GM19023 (cell line): ENCODE measurements around the gene ATP5ME.

Experiments
- ATAC-seq: cut with Tn5 transposase; IDR thresholded peaks from one replicate; pipeline ENCODE4 v1.9.1; 2021; ENCODE audit warnings: mild to moderate bottlenecking, moderate library complexity; ENCODE audit not compliant: unreplicated experiment

The ATP5ME gene

GRCh38 chr4:684623-685327 is 10.7 kb upstream of the ATP5ME start:
- no peak for ATAC-seq

GRCh38 chr4:683982-684622 is 10.0 kb upstream of the ATP5ME start:
- ATAC-seq = no peak

- ATAC-seq = no peak
These were observed 9.3 kb upstream of the ATP5ME start for GRCh38 chr4:683247-683897.

GRCh38 chr4:682490-683172 is 8.6 kb upstream of the ATP5ME start:
- ATAC-seq = no peak

GRCh38 chr4:681736-682451 is 7.8 kb upstream of the ATP5ME start:
- ATAC-seq = no peak

GRCh38 chr4:680928-681645 is 7.0 kb upstream of the ATP5ME start:
- no peak for ATAC-seq

GRCh38 chr4:680551-680927 is 6.5 kb upstream of the ATP5ME start:
- ATAC-seq = no peak

- no peak for ATAC-seq
These were observed 6.0 kb upstream of the ATP5ME start for GRCh38 chr4:680091-680490.

GRCh38 chr4:679629-680028 is 5.6 kb upstream of the ATP5ME start:
- ATAC-seq = no peak

GRCh38 chr4:679104-679481 is 5.0 kb upstream of the ATP5ME start:
- no peak for ATAC-seq

GRCh38 chr4:678331-679103 is 4.4 kb upstream of the ATP5ME start:
- no peak for ATAC-seq

GRCh38 chr4:677431-678293 is 3.6 kb upstream of the ATP5ME start:
- no peak for ATAC-seq

- ATAC-seq = no peak
These were observed 2.8 kb upstream of the ATP5ME start for GRCh38 chr4:676871-677235.

GRCh38 chr4:675980-676870 is 2.1 kb upstream of the ATP5ME start:
- ATAC-seq = peak; percentile 26

- no peak for ATAC-seq
These were observed 1.2 kb upstream of the ATP5ME start for GRCh38 chr4:675036-675882.

GRCh38 chr4:673349-674091 is 556 bp downstream of the ATP5ME start:
- no peak for ATAC-seq
